Lower leg skin (tissue), 3 donors: Measurements from ENCODE around the gene OR10H5.

Source experiments
- CTCF ChIP-seq, 3 donors: fragments of 450-650 bp; IDR thresholded peaks; one replicate each; pipeline ENCODE4 v1.5.1; 2016; ENCODE audit warnings: antibody characterized with exemption in 3 of 3, mild to moderate bottlenecking in 3 of 3, moderate library complexity in 2 of 3
- POLR2A ChIP-seq, 2 donors: fragments of 450-650 bp; IDR thresholded peaks; one replicate each; pipeline ENCODE4 v1.6.1; 2016 to 2017; ENCODE audit warnings: antibody characterized with exemption in 2 of 2, mild to moderate bottlenecking in 1 of 2, moderate library complexity in 1 of 2

GRCh38 chr19:15811476-15811875 lies 24.0 kb downstream of the OR10H5 start:
- TF ChIP-seq CTCF (IDR thresholded peaks at IDR 0.05) (no peak), POLR2A (IDR thresholded peaks at IDR 0.05) (no peak)
